Neural crest cell (in vitro differentiated cells): ENCODE results near the gene CEBPE. TPM values are rescaled to one million over a fixed set of nuclear protein-coding genes. Genes with fewer than 3 reads are reported as not detected.

Source experiments
- DNase-seq: peaks from one replicate; pipeline ENCODE4 v3.0.0; 2021; ENCODE audit warnings: low read depth, mixed read lengths, low spot score
- H3K27ac Mint-ChIP-seq: one replicate; pipeline ENCODE4 v1.8.0; 2021; ENCODE audit warnings: mild to moderate bottlenecking, mixed read lengths; ENCODE audit not compliant: unreplicated experiment
- H3K27me3 Mint-ChIP-seq: 2 replicates; pipeline ENCODE4 v1.8.0; 2021; ENCODE audit warnings: low read depth, mild to moderate bottlenecking, mixed read lengths
- H3K36me3 Mint-ChIP-seq: 2 replicates; pipeline ENCODE4 v1.8.0; 2021; ENCODE audit warnings: low read depth, mild to moderate bottlenecking, mixed read lengths
- H3K4me1 Mint-ChIP-seq: 2 replicates; pipeline ENCODE4 v1.8.0; 2021; ENCODE audit warnings: mixed read lengths
- H3K4me3 Mint-ChIP-seq: one replicate; pipeline ENCODE4 v1.8.0; 2021; ENCODE audit warnings: mild to moderate bottlenecking, mixed read lengths
- H3K9me3 Mint-ChIP-seq: 2 replicates; pipeline ENCODE4 v1.8.0; 2021; ENCODE audit warnings: mixed read lengths
- total RNA-seq: library from RNA; stranded (reverse); gene quantifications from 2 replicates; pipeline ENCODE4 v1.2.1, GENCODE V29; 2021
- TF ChIP-seq, protein P1 (sequence below): fragments of 200-600 bp; sonication (generic); conservative IDR thresholded peaks from 2 replicates; pipeline ENCODE4 v1.5.0; 2021; ENCODE audit warnings: antibody characterized with exemption, mild to moderate bottlenecking

Gene CEBPE
- total RNA-seq, 1 donor from 2014 or later = not detected

DNA sequence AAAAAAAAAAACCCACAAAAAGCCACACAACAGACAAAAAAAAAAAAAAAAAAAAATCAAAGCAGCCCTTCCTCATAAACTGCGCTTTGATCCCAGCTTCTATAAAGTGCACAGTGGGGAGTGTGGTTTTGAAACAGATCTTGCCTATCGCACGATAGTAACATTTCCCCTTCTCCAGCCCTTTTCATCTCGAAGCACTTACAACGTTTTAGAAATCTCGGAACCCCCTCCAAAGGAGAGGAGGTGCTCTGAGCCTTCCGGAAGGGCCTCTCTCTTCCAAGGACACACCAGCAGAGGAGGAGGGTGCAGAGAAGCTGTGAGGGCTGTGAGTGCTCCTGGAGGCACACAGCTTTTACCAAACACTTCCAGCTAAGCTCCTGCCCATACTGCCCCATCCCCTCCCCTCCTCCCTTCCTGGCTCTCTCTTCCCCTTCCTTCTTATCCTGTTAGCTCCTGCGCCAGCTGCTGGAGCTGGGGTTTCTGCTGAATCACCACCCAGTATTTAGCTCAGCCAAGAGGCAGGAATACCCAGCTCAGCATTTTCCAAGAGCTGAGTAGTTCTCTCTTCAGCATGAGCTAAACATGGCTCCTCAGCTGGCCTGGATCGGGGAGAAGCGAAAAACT is 36.0 kb upstream of the CEBPE start:
- Mint-ChIP-seq H3K4me1 (peaks cover 12% of the 10 kb centered on the region), H3K27ac (peak overlapping the region; percentile 64), H3K27me3 (no peaks in the 10 kb centered on the region), H3K36me3 (no peaks in the 10 kb centered on the region), H3K9me3 (no peaks in the 10 kb centered on the region), H3K4me3 (no peak overlapping the region)
- DNase-seq = no peak
- TF ChIP-seq, protein P1, sequence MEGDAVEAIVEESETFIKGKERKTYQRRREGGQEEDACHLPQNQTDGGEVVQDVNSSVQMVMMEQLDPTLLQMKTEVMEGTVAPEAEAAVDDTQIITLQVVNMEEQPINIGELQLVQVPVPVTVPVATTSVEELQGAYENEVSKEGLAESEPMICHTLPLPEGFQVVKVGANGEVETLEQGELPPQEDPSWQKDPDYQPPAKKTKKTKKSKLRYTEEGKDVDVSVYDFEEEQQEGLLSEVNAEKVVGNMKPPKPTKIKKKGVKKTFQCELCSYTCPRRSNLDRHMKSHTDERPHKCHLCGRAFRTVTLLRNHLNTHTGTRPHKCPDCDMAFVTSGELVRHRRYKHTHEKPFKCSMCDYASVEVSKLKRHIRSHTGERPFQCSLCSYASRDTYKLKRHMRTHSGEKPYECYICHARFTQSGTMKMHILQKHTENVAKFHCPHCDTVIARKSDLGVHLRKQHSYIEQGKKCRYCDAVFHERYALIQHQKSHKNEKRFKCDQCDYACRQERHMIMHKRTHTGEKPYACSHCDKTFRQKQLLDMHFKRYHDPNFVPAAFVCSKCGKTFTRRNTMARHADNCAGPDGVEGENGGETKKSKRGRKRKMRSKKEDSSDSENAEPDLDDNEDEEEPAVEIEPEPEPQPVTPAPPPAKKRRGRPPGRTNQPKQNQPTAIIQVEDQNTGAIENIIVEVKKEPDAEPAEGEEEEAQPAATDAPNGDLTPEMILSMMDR = no peak

DNA sequence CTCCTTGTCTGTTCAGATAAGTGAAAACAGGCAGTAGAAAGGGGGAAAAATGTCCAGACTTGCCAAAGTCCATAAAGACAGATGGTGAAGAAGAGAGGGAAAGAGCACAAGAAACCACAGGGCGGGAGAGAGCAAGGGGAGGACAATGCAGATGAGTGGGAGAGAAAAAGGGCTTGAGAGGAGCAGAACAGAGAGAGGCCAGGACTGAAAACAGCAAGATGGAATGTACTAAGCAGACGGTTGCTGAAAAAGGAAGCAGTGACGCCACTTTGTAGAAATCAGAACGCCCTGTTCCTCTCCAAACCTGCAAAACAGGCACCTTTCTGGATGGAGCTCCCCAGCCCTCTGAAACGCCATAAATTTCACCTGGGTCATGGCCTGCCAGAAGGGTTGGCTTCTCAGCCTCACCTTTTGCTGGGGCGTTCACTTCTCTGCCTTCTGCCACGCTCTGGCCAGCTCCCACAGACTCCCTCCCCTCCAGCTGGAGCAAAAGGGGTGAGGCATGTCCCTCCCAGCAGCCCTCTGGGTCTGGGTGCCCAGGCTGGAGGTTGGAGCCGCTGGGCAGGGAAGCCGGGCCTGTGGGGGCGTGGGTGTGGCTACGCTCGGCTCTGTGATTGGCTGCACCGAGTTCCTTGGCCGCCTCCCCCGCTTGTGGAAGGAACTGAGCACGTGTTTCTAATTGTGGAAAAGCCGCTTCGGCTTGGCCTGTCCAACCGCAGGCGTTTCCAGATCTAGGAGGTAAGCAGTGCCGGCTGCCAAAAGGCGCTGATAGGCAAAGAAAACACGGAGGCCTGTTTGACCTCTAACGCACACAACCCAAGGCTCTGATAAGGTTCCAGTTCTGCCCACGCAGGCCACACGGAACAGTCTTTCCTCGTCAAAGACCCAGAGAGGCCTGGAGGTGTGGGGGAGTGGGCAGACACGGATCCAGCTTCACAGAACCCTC is 35.1 kb upstream of the CEBPE start:
- no peaks in the 10 kb centered on the region for H3K27me3 Mint-ChIP-seq
- H3K9me3 Mint-ChIP-seq = no peaks in the 10 kb centered on the region
- H3K4me3 Mint-ChIP-seq = no peak overlapping the region
- no peaks in the 10 kb centered on the region for H3K36me3 Mint-ChIP-seq
- no peak for DNase-seq
- TF ChIP-seq, protein P1 = no peak
- H3K27ac Mint-ChIP-seq = no peak overlapping the region
- H3K4me1 Mint-ChIP-seq = peaks cover 8% of the 10 kb centered on the region

DNA sequence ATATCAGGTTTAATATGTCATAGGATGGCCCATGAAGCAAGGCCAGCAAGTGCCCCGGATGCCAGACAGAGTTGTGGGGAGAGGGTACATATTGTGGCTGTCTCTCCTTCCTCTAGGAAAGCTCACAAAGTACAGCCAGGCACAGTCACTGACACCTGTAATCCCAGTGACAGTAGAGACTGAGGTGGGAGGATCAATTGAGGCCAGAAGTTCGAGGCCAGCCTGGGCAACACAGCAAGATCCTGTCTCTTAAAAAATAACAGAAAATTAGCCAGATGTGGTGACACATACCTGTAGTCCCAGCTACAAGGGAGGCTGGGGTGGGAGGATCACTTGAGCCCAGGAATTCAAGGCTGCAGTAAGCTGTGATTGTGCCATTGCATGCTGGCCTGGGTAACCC is 32.3 kb upstream of the CEBPE start:
- Mint-ChIP-seq H3K36me3 (no peaks in the 10 kb centered on the region), H3K4me3 (no peak overlapping the region), H3K9me3 (peaks cover 3% of the 10 kb centered on the region), H3K4me1 (peaks cover 8% of the 10 kb centered on the region), H3K27me3 (no peaks in the 10 kb centered on the region), H3K27ac (no peak overlapping the region)
- TF ChIP-seq, protein P1 = no peak
- no peak for DNase-seq

DNA sequence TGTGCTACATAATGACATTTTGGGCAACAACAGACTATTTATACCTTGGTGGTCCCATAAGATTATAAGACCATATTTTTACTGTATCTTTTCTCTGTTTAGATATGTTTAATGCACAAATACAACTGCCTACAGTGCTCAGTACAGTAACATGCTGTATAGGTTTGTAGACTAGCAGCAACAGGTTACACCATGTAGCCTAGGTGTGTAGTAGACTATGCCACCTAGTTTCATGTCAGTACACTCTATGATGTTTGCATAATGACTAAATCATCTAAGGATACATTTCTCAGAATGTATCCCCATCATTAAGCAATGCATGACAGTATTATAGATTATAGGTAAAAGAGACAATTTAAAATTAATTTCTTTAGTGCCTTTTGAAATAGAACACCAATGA is 30.7 kb upstream of the CEBPE start:
- TF ChIP-seq, protein P1 = no peak
- no peak for DNase-seq

DNA sequence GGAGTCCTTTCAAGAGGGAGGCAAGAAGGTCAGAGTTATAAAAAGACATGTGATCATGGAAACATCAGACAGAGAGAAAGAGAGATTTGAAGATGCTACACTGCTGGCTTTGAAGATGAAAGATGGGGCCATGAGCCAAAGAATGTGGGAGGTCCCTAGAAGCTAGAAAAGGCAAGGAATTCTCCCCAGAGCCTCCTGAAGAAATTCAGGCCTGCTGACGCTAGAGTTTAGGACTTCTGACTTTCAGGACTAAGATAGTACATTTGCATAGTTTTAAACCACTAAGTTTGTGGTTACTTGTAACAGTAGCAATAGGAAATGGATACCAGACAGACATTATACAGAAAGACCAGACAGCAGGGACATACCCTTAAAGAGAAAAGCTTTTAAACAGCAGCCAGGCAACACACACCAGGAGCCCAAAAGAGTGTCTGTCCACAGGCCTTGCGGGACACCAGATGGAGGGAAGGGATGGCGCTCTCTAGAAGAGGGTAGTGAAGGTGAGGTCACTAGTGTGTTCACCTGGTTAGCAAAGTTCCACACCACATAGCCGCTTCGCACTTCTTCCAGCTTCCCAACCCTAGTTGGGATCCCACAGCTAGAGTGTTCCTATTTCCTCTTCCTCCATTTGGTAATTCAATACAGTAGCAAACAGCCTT is 29.7 kb upstream of the CEBPE start:
- DNase-seq = no peak
- Mint-ChIP-seq H3K27ac (no peak overlapping the region), H3K27me3 (no peaks in the 10 kb centered on the region), H3K9me3 (peaks cover 3% of the 10 kb centered on the region), H3K36me3 (no peaks in the 10 kb centered on the region), H3K4me1 (peaks cover 1% of the 10 kb centered on the region), H3K4me3 (no peak overlapping the region)
- TF ChIP-seq, protein P1 = no peak

More for the DNA sequence above, 30.7 kb upstream of the CEBPE start:
- no peak overlapping the region for H3K27ac Mint-ChIP-seq
- H3K4me3 Mint-ChIP-seq = no peak overlapping the region
- peaks cover 3% of the 10 kb centered on the region for H3K9me3 Mint-ChIP-seq
- H3K36me3 Mint-ChIP-seq = no peaks in the 10 kb centered on the region
- no peaks in the 10 kb centered on the region for H3K27me3 Mint-ChIP-seq
- peaks cover 4% of the 10 kb centered on the region for H3K4me1 Mint-ChIP-seq
